DND-41 (cell line): ENCODE data around the gene RBM26.
A peak's percentile ranks its signal among the peaks of the same experiment; 100 is the strongest.

Source experiments
- ATAC-seq: fragments of 200-7000 bp; cut with Tn5 transposase; 3 replicates; pipeline ENCODE4 v1.9.1; 2021; ENCODE audit warnings: low read depth; ENCODE audit not compliant: insufficient read depth
- DNase-seq: peaks from one replicate; pipeline ENCODE4 v3.0.0-alpha.2; 2020
- H2AFZ ChIP-seq: 2 replicates; pipeline ENCODE4 v1.6.0; 2012; ENCODE audit warnings: low read depth, low read length
- H3K27ac ChIP-seq: 2 replicates; pipeline ENCODE4 v1.5.1; 2012; ENCODE audit warnings: low read length, inconsistent platforms
- H3K27me3 ChIP-seq: fragments of 200-600 bp; sonication (generic); 2 replicates; pipeline ENCODE4 v1.6.0; 2012; ENCODE audit warnings: low read length, mild to moderate bottlenecking, inconsistent platforms; ENCODE audit not compliant: insufficient read depth, poor library complexity
- H3K36me3 ChIP-seq: 2 replicates; pipeline ENCODE4 v1.5.1; 2012; ENCODE audit warnings: low read length, inconsistent platforms; ENCODE audit not compliant: insufficient read depth
- H3K4me1 ChIP-seq: 2 replicates; pipeline ENCODE4 v1.5.1; 2012; ENCODE audit warnings: mild to moderate bottlenecking, low read length; ENCODE audit not compliant: insufficient read depth
- H3K4me2 ChIP-seq: 2 replicates; pipeline ENCODE4 v1.6.0; 2012; ENCODE audit warnings: mild to moderate bottlenecking, moderate library complexity, low read length, inconsistent platforms; ENCODE audit not compliant: insufficient read depth
- H3K4me3 ChIP-seq, 2 experiments: fragments of 200-600 bp in 1 of 2; shearing (Covaris generic) in 1 of 2; 2 replicates each; pipeline ENCODE4 v1.5.1; 2012 to 2016; ENCODE audit warnings: inconsistent platforms in 2 of 2, low read length in 2 of 2, mild to moderate bottlenecking in 2 of 2, low read depth in 1 of 2, moderate library complexity in 1 of 2
- H3K79me2 ChIP-seq: 2 replicates; pipeline ENCODE4 v1.6.0; 2012; ENCODE audit warnings: low read length, inconsistent platforms; ENCODE audit not compliant: insufficient read depth
- H3K9ac ChIP-seq: 2 replicates; pipeline ENCODE4 v1.6.0; 2012; ENCODE audit warnings: low read depth, mild to moderate bottlenecking, inconsistent platforms, low read length, moderate library complexity
- H3K9me3 ChIP-seq: 2 replicates; pipeline ENCODE4 v1.5.1; 2012; ENCODE audit warnings: low read length, moderate library complexity, mild to moderate bottlenecking, inconsistent platforms; ENCODE audit not compliant: insufficient read depth, severe bottlenecking
- H4K20me1 ChIP-seq: 2 replicates; pipeline ENCODE4 v1.6.0; 2012; ENCODE audit warnings: low read length; ENCODE audit not compliant: insufficient read depth
- EZH2 ChIP-seq: IDR thresholded peaks from 3 replicates; pipeline ENCODE4 v1.6.1; 2012; ENCODE audit warnings: borderline replicate concordance, low read depth, mild to moderate bottlenecking, moderate library complexity, low read length, inconsistent platforms; ENCODE audit not compliant: severe bottlenecking
- TF ChIP-seq, protein P1 (sequence below): IDR thresholded peaks from 2 replicates; pipeline ENCODE4 v1.5.1; 2012; ENCODE audit warnings: borderline replicate concordance, low read length, moderate library complexity, mild to moderate bottlenecking; ENCODE audit not compliant: poor library complexity, severe bottlenecking; ENCODE audit errors: extremely low read depth

The RBM26 gene

GRCh38 chr13:79423801-79424642 is 18.0 kb upstream of the RBM26 start:
- H3K4me2 ChIP-seq = no peak overlapping the region
- no peaks in the 10 kb centered on the region for H3K27me3 ChIP-seq
- H3K9me3 ChIP-seq = no peaks in the 10 kb centered on the region
- peaks cover 21% of the 10 kb centered on the region for H3K4me1 ChIP-seq
- no peak overlapping the region; the same call in 1 of the 2 replicates for H2AFZ ChIP-seq
- ATAC-seq = peak; percentile 76
- H4K20me1 ChIP-seq = no peaks in the 10 kb centered on the region
- H3K4me3 ChIP-seq = no peak overlapping the region
- no peak overlapping the region for H3K9ac ChIP-seq
- H3K79me2 ChIP-seq = no peaks in the 10 kb centered on the region
- DNase-seq = no peak
- no peaks in the 10 kb centered on the region for H3K36me3 ChIP-seq
- H3K27ac ChIP-seq = peak overlapping the region; percentile 65
- TF ChIP-seq, protein P1, sequence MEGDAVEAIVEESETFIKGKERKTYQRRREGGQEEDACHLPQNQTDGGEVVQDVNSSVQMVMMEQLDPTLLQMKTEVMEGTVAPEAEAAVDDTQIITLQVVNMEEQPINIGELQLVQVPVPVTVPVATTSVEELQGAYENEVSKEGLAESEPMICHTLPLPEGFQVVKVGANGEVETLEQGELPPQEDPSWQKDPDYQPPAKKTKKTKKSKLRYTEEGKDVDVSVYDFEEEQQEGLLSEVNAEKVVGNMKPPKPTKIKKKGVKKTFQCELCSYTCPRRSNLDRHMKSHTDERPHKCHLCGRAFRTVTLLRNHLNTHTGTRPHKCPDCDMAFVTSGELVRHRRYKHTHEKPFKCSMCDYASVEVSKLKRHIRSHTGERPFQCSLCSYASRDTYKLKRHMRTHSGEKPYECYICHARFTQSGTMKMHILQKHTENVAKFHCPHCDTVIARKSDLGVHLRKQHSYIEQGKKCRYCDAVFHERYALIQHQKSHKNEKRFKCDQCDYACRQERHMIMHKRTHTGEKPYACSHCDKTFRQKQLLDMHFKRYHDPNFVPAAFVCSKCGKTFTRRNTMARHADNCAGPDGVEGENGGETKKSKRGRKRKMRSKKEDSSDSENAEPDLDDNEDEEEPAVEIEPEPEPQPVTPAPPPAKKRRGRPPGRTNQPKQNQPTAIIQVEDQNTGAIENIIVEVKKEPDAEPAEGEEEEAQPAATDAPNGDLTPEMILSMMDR = peak; percentile 82
- TF ChIP-seq EZH2 = no peak

DNA sequence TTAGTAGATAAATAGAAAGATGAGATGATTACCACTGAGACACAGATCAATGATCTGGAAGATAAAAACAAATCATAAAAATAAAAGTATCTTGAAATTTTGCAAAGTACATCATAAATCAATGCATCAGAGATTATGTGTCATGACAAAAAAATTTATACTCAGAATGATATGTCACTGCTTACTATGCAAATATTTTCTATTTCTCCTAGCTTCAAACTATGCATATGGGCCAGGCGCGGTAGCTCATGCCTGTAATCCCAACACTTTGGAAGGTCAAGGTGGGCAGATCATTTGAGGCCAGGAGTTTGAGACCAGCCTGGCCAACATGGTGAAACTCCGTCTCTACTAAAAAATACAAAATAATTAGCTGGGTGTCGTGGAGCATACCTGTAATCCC is 17.3 kb upstream of the RBM26 start:
- no peak overlapping the region; the same call in 1 of the 2 replicates for H2AFZ ChIP-seq
- ATAC-seq (no peak), DNase-seq (no peak)
- TF ChIP-seq EZH2 = no peak
- TF ChIP-seq, protein P1 = no peak
- no peaks in the 10 kb centered on the region for H3K27me3 ChIP-seq
- H3K9me3 ChIP-seq = no peaks in the 10 kb centered on the region
- no peak overlapping the region for H3K9ac ChIP-seq
- no peak overlapping the region for H3K4me3 ChIP-seq
- no peaks in the 10 kb centered on the region for H3K79me2 ChIP-seq
- no peak overlapping the region for H3K27ac ChIP-seq
- no peaks in the 10 kb centered on the region for H3K36me3 ChIP-seq
- no peaks in the 10 kb centered on the region for H4K20me1 ChIP-seq
- H3K4me1 ChIP-seq = peaks cover 18% of the 10 kb centered on the region
- H3K4me2 ChIP-seq = no peak overlapping the region

- Histone ChIP-seq H3K27me3 (no peaks in the 10 kb centered on the region), H4K20me1 (no peaks in the 10 kb centered on the region), H3K79me2 (no peaks in the 10 kb centered on the region), H3K9ac (no peak overlapping the region), H3K4me3 (no peak overlapping the region), H2AFZ (no peak overlapping the region), H3K4me1 (peaks cover 2% of the 10 kb centered on the region), H3K27ac (no peak overlapping the region), H3K9me3 (no peaks in the 10 kb centered on the region), H3K4me2 (no peak overlapping the region), H3K36me3 (no peaks in the 10 kb centered on the region)
- ATAC-seq = no peak
- no peak for DNase-seq
- no peak for TF ChIP-seq EZH2
- TF ChIP-seq, protein P1 = no peak
These were observed 13.3 kb upstream of the RBM26 start for GRCh38 chr13:79419365-79419764.

- Histone ChIP-seq H3K4me1 (no peaks in the 10 kb centered on the region), H3K4me2 (no peak overlapping the region), H3K9me3 (no peaks in the 10 kb centered on the region), H3K36me3 (no peaks in the 10 kb centered on the region), H3K9ac (no peak overlapping the region), H4K20me1 (no peaks in the 10 kb centered on the region), H3K27ac (no peak overlapping the region), H3K4me3 (no peak overlapping the region), H3K27me3 (no peaks in the 10 kb centered on the region), H3K79me2 (no peaks in the 10 kb centered on the region), H2AFZ (no peak overlapping the region)
- TF ChIP-seq, protein P1 = no peak
- no peak for TF ChIP-seq EZH2
- ATAC-seq = peak; percentile 68
- no peak for DNase-seq
These were observed 11.7 kb upstream of the RBM26 start for GRCh38 chr13:79417741-79418140.
